HG02973 (cell line): ENCODE results near the gene IFIT2.

Experiments used
- ATAC-seq: cut with Tn5 transposase; IDR thresholded peaks from one replicate; pipeline ENCODE4 v1.9.1; 2021; ENCODE audit warnings: moderate library complexity; ENCODE audit not compliant: unreplicated experiment

IFIT2 gene

GRCh38 chr10:89337484-89337883 lies 35.6 kb downstream of the IFIT2 start:
- no peak for ATAC-seq

- ATAC-seq = no peak
These were observed 36.9 kb downstream of the IFIT2 start for GRCh38 chr10:89338713-89339112.

- ATAC-seq = no peak
These were observed 38.0 kb downstream of the IFIT2 start for GRCh38 chr10:89339875-89340274.

GRCh38 chr10:89341649-89342048 lies 39.8 kb downstream of the IFIT2 start:
- no peak for ATAC-seq

- no peak for ATAC-seq
These were observed 40.5 kb downstream of the IFIT2 start for GRCh38 chr10:89342206-89342958.

- no peak for ATAC-seq
These were observed 41.4 kb downstream of the IFIT2 start for GRCh38 chr10:89343089-89343767.

- ATAC-seq = no peak
These were observed 42.3 kb downstream of the IFIT2 start for GRCh38 chr10:89344156-89344555.

- no peak for ATAC-seq
These were observed 43.6 kb downstream of the IFIT2 start for GRCh38 chr10:89345367-89346000.

- ATAC-seq = no peak
These were observed 44.8 kb downstream of the IFIT2 start for GRCh38 chr10:89346405-89347254.

GRCh38 chr10:89347701-89348457 lies 46.0 kb downstream of the IFIT2 start:
- no peak for ATAC-seq

- no peak for ATAC-seq
These were observed 46.6 kb downstream of the IFIT2 start for GRCh38 chr10:89348481-89348880.

- no peak for ATAC-seq
These were observed 47.1 kb downstream of the IFIT2 start for GRCh38 chr10:89348975-89349374.

GRCh38 chr10:89350631-89351315 lies 48.9 kb downstream of the IFIT2 start:
- peak; percentile 33 for ATAC-seq

- ATAC-seq = peak; percentile 91
These were observed 49.5 kb downstream of the IFIT2 start for GRCh38 chr10:89351412-89351779.

GRCh38 chr10:89351780-89352597 lies 50.1 kb downstream of the IFIT2 start:
- ATAC-seq = no peak

GRCh38 chr10:89352802-89353201 lies 51.0 kb downstream of the IFIT2 start:
- ATAC-seq = no peak

- ATAC-seq = no peak
These were observed 53.6 kb downstream of the IFIT2 start for GRCh38 chr10:89355394-89355931.

GRCh38 chr10:89357096-89357495 lies 55.2 kb downstream of the IFIT2 start:
- ATAC-seq = no peak

GRCh38 chr10:89357975-89358374 lies 56.1 kb downstream of the IFIT2 start:
- ATAC-seq = no peak
